Muscle of arm (tissue), 12 donors: Measurements from ENCODE around the gene RERE. TPM values are rescaled to one million over a fixed set of nuclear protein-coding genes. Genes with fewer than 3 reads are reported as not detected.
A peak's percentile ranks its signal among the peaks of the same experiment; 100 is the strongest.

Experiments used
- DNase-seq: peaks from one replicate; pipeline ENCODE4 v3.0.0-alpha.2; 2013
- polyA plus RNA-seq, 12 donors: library from polyadenylated mRNA; unstranded; fragments of 120-200 nt; gene quantifications; one replicate each; pipeline ENCODE4 v1.2.1, GENCODE V29; 2013; ENCODE audit not compliant: insufficient read length in 12 of 12

The RERE gene
- polyA plus RNA-seq, 12 donors: 51.1 to 118 (median 75.5) TPM; not detected in 1

- DNase-seq: no peak
Observed at GRCh38 chr1:8334106-8334851, 483.2 kb downstream of the RERE start.

- no peak for DNase-seq
Observed at GRCh38 chr1:8333246-8333987, 484.0 kb downstream of the RERE start.

- DNase-seq: no peak
Observed at GRCh38 chr1:8332806-8333205, 484.6 kb downstream of the RERE start.

GRCh38 chr1:8330271-8331125 is 486.9 kb downstream of the RERE start:
- DNase-seq: no peak

- DNase-seq: no peak
Observed at GRCh38 chr1:8329858-8330257, 487.6 kb downstream of the RERE start.

GRCh38 chr1:8329439-8329838 is 488.0 kb downstream of the RERE start:
- DNase-seq: no peak

- no peak for DNase-seq
Observed at GRCh38 chr1:8328271-8328670, 489.2 kb downstream of the RERE start.

GRCh38 chr1:8326265-8326664 is 491.2 kb downstream of the RERE start:
- no peak for DNase-seq

- DNase-seq: no peak
Observed at GRCh38 chr1:8325771-8326170, 491.7 kb downstream of the RERE start.

GRCh38 chr1:8324176-8324810 is 493.1 kb downstream of the RERE start:
- no peak for DNase-seq

GRCh38 chr1:8323706-8324105 is 493.7 kb downstream of the RERE start:
- no peak for DNase-seq

GRCh38 chr1:8321612-8322011 is 495.8 kb downstream of the RERE start:
- no peak for DNase-seq

- DNase-seq: no peak
Observed at GRCh38 chr1:8318436-8318835, 499.0 kb downstream of the RERE start.

- peak; percentile 36 for DNase-seq
Observed at GRCh38 chr1:8317647-8318381, 499.6 kb downstream of the RERE start, which contains the start of gene SLC45A1. TSS of gene SLC45A1 (plus strand) at chr1:8318114. CDS start at chr1:8324330, 6,216 bp downstream.

GRCh38 chr1:8315573-8316475 is 501.6 kb downstream of the RERE start:
- no peak for DNase-seq

- peak; percentile 74 for DNase-seq
Observed at GRCh38 chr1:8314346-8315280, 502.8 kb downstream of the RERE start.

GRCh38 chr1:8313231-8313630 is 504.2 kb downstream of the RERE start:
- no peak for DNase-seq
